GM12873 (cell line): ENCODE measurements around the gene LEPROT.

Experiments
- TF ChIP-seq, protein P1 (sequence below): IDR thresholded peaks from 2 replicates; pipeline ENCODE4 v1.5.1; 2012; ENCODE audit warnings: low read depth, mild to moderate bottlenecking, moderate library complexity, low read length, control low read depth; ENCODE audit not compliant: insufficient read depth; ENCODE audit errors: missing control alignments

Gene LEPROT

GRCh38 chr1:65420590-65421350 is at the start of gene LEPROT, which contains the start of gene LEPR:
TSS of gene LEPROT (plus strand) at chr1:65420668. CDS start at chr1:65420725, 57 bp downstream.
TSS of gene LEPR (plus strand) at chr1:65420668. CDS start at chr1:65565566, 144,898 bp downstream.
- TF ChIP-seq, protein P1, sequence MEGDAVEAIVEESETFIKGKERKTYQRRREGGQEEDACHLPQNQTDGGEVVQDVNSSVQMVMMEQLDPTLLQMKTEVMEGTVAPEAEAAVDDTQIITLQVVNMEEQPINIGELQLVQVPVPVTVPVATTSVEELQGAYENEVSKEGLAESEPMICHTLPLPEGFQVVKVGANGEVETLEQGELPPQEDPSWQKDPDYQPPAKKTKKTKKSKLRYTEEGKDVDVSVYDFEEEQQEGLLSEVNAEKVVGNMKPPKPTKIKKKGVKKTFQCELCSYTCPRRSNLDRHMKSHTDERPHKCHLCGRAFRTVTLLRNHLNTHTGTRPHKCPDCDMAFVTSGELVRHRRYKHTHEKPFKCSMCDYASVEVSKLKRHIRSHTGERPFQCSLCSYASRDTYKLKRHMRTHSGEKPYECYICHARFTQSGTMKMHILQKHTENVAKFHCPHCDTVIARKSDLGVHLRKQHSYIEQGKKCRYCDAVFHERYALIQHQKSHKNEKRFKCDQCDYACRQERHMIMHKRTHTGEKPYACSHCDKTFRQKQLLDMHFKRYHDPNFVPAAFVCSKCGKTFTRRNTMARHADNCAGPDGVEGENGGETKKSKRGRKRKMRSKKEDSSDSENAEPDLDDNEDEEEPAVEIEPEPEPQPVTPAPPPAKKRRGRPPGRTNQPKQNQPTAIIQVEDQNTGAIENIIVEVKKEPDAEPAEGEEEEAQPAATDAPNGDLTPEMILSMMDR, result no peak

- TF ChIP-seq, protein P1, result no peak
Observed at GRCh38 chr1:65371544-65371943, 48.9 kb upstream of the LEPROT start.

GRCh38 chr1:65372557-65372956 is 47.9 kb upstream of the LEPROT start:
- TF ChIP-seq, protein P1, result no peak

GRCh38 chr1:65377496-65378246 is 42.8 kb upstream of the LEPROT start:
- TF ChIP-seq, protein P1, result no peak

GRCh38 chr1:65378247-65378946 is 42.1 kb upstream of the LEPROT start:
- TF ChIP-seq, protein P1, result no peak

DNA sequence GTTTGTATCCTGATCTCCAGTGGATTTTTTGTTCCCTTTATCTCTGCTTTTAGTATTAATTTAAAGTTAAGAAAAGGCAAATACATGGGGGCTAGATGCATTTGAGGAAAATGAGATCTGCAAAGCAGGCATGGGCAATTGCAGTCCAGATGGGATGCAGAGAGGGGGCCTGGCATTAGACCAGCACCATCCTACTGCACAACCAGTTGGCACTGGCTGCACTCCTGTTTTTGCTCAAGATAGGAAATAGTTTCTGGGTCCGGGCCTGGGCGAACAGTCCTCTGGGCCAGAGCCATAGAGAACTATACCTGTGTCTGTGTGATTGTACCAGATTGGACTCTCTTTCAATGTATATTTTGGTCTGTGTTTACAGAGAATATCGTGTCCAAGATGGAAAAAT is 34.0 kb upstream of the LEPROT start:
- TF ChIP-seq, protein P1, result no peak

GRCh38 chr1:65387821-65388220 is 32.6 kb upstream of the LEPROT start:
- TF ChIP-seq, protein P1, result no peak
